Endothelial cell of umbilical vein (primary cell): Measurements from ENCODE around the gene SRPK1. TPM values are rescaled to one million over a fixed set of nuclear protein-coding genes. Genes with fewer than 3 reads are reported as not detected.

Experiments used
- BruUV-seq: library from RNA; stranded (reverse); fragments of 400-500 nt; replicated peaks from 2 replicates; lab custom pipeline; 2021; lab: Mats Ljungman, UMichigan
- CTCF ChIA-PET: fragments of 300-600, 350-600 bp; sonication (Branson Sonifier 250); formaldehyde crosslinking; loops from one replicate; lab custom pipeline; 2021; ENCODE audit warnings: antibody characterized with exemption, inconsistent platforms; lab: Charles Lee
- POLR2A ChIA-PET: fragments of 300-600, 350-600 bp; sonication (Branson Sonifier 250); formaldehyde crosslinking; loops from one replicate; lab custom pipeline; 2021; ENCODE audit warnings: antibody characterized with exemption, inconsistent platforms; lab: Charles Lee
- DNase-seq: peaks from one replicate; pipeline ENCODE4 v3.0.0-alpha.2; 2011; ENCODE audit warnings: low read depth, low spot score
- FAIRE-seq: peaks from 2 replicates; lab custom pipeline; 2011; peaks lifted over from hg19 to GRCh38; lab: Jason Lieb, UNC
- H2AFZ ChIP-seq: 2 replicates; pipeline ENCODE4 v1.6.0; 2012; ENCODE audit warnings: low read depth, low read length, control low read depth, inconsistent platforms
- H3K27ac ChIP-seq: 2 replicates; pipeline ENCODE4 v1.5.1; 2011; ENCODE audit warnings: low read depth, mild to moderate bottlenecking, control low read depth, low read length, moderate library complexity; ENCODE audit not compliant: insufficient read depth
- H3K27me3 ChIP-seq, 2 experiments: 2 replicates each; pipeline versions ENCODE4 v1.6.0 to v1.6.1; 2011; ENCODE audit warnings: low read length in 2 of 2, mixed read lengths in 1 of 2; ENCODE audit not compliant: control insufficient read depth in 2 of 2, insufficient read depth in 2 of 2
- H3K36me3 ChIP-seq, 2 experiments: 2 replicates in 1 of 2; 3 replicates in 1 of 2; pipeline ENCODE4 v1.5.1; 2011; ENCODE audit warnings: low read length in 2 of 2, mild to moderate bottlenecking in 1 of 2, moderate library complexity in 1 of 2; ENCODE audit not compliant: control insufficient read depth in 2 of 2, insufficient read depth in 2 of 2; ENCODE audit errors: extremely low read depth in 1 of 2
- H3K4me1 ChIP-seq: 3 replicates; pipeline ENCODE4 v1.5.1; 2011; ENCODE audit warnings: mild to moderate bottlenecking, low read length; ENCODE audit not compliant: control insufficient read depth, insufficient read depth; ENCODE audit errors: extremely low read depth
- H3K4me2 ChIP-seq: 2 replicates; pipeline ENCODE4 v1.6.1; 2011; ENCODE audit warnings: low read length, control low read depth, mixed read lengths; ENCODE audit not compliant: insufficient read depth
- H3K4me3 ChIP-seq, 3 experiments: fragments of 200-600 bp in 1 of 3; sonication (generic), shearing (Covaris generic) in 1 of 3; replicated peaks in 1 of 3; 2 replicates each; pipeline ENCODE4 v1.5.1; 2011 to 2016; ENCODE audit warnings: control low read depth in 3 of 3, low read length in 3 of 3, mild to moderate bottlenecking in 2 of 3, inconsistent platforms in 1 of 3, low read depth in 1 of 3, moderate library complexity in 1 of 3; ENCODE audit not compliant: insufficient read depth in 1 of 3
- H3K79me2 ChIP-seq: 2 replicates; pipeline ENCODE4 v1.6.0; 2012; ENCODE audit warnings: low read length, inconsistent platforms; ENCODE audit not compliant: control insufficient read depth, insufficient read depth
- H3K9ac ChIP-seq: replicated peaks from 2 replicates; pipeline ENCODE3; 2011; ENCODE audit warnings: low read length, control low read depth; ENCODE audit not compliant: insufficient read depth; ENCODE audit errors: extremely low read depth
- H3K9me1 ChIP-seq: replicated peaks from 3 replicates; pipeline ENCODE4 v1.6.0; 2011; ENCODE audit warnings: mild to moderate bottlenecking, low read length; ENCODE audit not compliant: control insufficient read depth, insufficient read depth; ENCODE audit errors: extremely low read depth
- H3K9me3 ChIP-seq: replicated peaks from 2 replicates; pipeline ENCODE4 v1.5.1; 2012; ENCODE audit warnings: low read length, inconsistent platforms; ENCODE audit not compliant: control insufficient read depth, insufficient read depth
- H4K20me1 ChIP-seq: replicated peaks from 2 replicates; pipeline ENCODE3; 2011; ENCODE audit warnings: mild to moderate bottlenecking, low read length; ENCODE audit not compliant: control insufficient read depth, insufficient read depth; ENCODE audit errors: extremely low read depth
- CTCF ChIP-seq, 2 donors: IDR thresholded peaks; 1 replicate in 1 of 2; 2 replicates in 1 of 2; pipeline ENCODE4 v1.5.1; 2011; ENCODE audit warnings: low read length in 2 of 2, mild to moderate bottlenecking in 2 of 2, moderate library complexity in 2 of 2, control low read depth in 1 of 2, inconsistent platforms in 1 of 2, low read depth in 1 of 2; ENCODE audit not compliant: insufficient read depth in 1 of 2; ENCODE audit errors: extremely low read depth in 1 of 2
- EZH2 ChIP-seq: IDR thresholded peaks from 2 replicates; pipeline ENCODE4 v1.6.1; 2012; ENCODE audit warnings: borderline replicate concordance, low read depth, mild to moderate bottlenecking, moderate library complexity, low read length, inconsistent platforms; ENCODE audit not compliant: severe bottlenecking
- FOS ChIP-seq: IDR thresholded peaks from 2 replicates; pipeline ENCODE4 v1.6.1; 2011; ENCODE audit warnings: mild to moderate bottlenecking, low read length, moderate library complexity, borderline replicate concordance; ENCODE audit not compliant: insufficient read depth
- GATA2 ChIP-seq: IDR thresholded peaks from 2 replicates; pipeline ENCODE4 v1.7.0; 2011; ENCODE audit warnings: low read depth, mild to moderate bottlenecking, moderate library complexity, mixed read lengths, low read length; ENCODE audit not compliant: insufficient read length, insufficient read depth
- JUN ChIP-seq: IDR thresholded peaks from 2 replicates; pipeline ENCODE4 v1.6.1; 2011; ENCODE audit warnings: borderline replicate concordance, low read depth; ENCODE audit not compliant: insufficient read length, insufficient read depth
- MAX ChIP-seq: IDR thresholded peaks from 2 replicates; pipeline ENCODE4 v1.6.1; 2011; ENCODE audit not compliant: insufficient read depth, insufficient read length
- MYC ChIP-seq: IDR thresholded peaks from one replicate; pipeline ENCODE4 v1.6.1; 2011; ENCODE audit warnings: mild to moderate bottlenecking, low read depth, low read length
- POLR2A ChIP-seq: IDR thresholded peaks from 2 replicates; pipeline ENCODE4 v1.6.1; 2012; ENCODE audit warnings: low read depth, mild to moderate bottlenecking, control low read depth, low read length
- POLR2AphosphoS5 ChIP-seq: IDR thresholded peaks from 2 replicates; pipeline ENCODE4 v1.6.1; 2012; ENCODE audit warnings: low read depth, mild to moderate bottlenecking, control low read depth, low read length, moderate library complexity; ENCODE audit not compliant: insufficient read depth
- dilution Hi-C: fragments of 300-500 bp; cut with MboI; formaldehyde crosslinking; loops from one replicate; pipeline ENCODE4 v1.15.0; 2019; ENCODE audit warnings: low sequenced_read_pairs; ENCODE audit not compliant: extremely low pct_ligation_motif_present
- intact Hi-C: fragments of 100-400 bp; cut with micrococcal nuclease; formaldehyde crosslinking; loops from one replicate; pipeline ENCODE4 v1.10.0; 2022
- polyA plus RNA-seq, 4 experiments: library from polyadenylated mRNA; depleted of rRNA in 3 of 4; stranded (reverse) in 3 of 4; unstranded in 1 of 4; fragments of >200 nt; gene quantifications; 2 replicates each; pipeline versions ENCODE4 v1.2.1 to v1.2.3, GENCODE V29; 2011 to 2012; ENCODE audit warnings: missing spikeins in 1 of 4
- total RNA-seq: library from RNA; stranded (reverse); gene quantifications from 2 replicates; pipeline ENCODE4 v1.2.3, GENCODE V29; 2021

Gene SRPK1
- total and polyA plus RNA-seq, 2 donors (not counting 3 experiments of a cell fraction or from before 2014, with no cell fraction given), result 18.9 to 72.7 TPM

- no TSS peak for BruUV-seq
- Histone ChIP-seq H2AFZ (peak overlapping the region; percentile 48), H3K9me3 (peaks cover 1% of the 10 kb centered on the region), H3K9ac (no peak overlapping the region), H3K4me1 (peaks cover 16% of the 10 kb centered on the region), H4K20me1 (no peaks in the 10 kb centered on the region), H3K27me3 (peaks cover 0 to 2% of the 10 kb centered on the region in 2 experiments), H3K4me3 (no peak overlapping the region), H3K79me2 (no peaks in the 10 kb centered on the region), H3K36me3 (no peaks in the 10 kb centered on the region), H3K4me2 (no peak overlapping the region), H3K9me1 (no peaks in the 10 kb centered on the region), H3K27ac (no peak overlapping the region)
- DNase-seq (peak; percentile 30), FAIRE-seq (peak; percentile 40)
- intact Hi-C loops, result loop anchor here (10.0 kb wide), 1 partner anchor 370 kb away; no protein-coding TSS in a partner anchor
- CTCF ChIA-PET, result interaction anchor here (0.7 to 2.0 kb wide), 4 partner anchors 42 to 218 kb away, joined by 3 to 13 read pairs (median 4); partner anchors contain the start of gene ARMC12
- TF ChIP-seq CTCF (IDR thresholded peaks at IDR 0.05; ENCODE audit: extremely low read depth in 1 of 2, insufficient read depth in 1 of 2, low read depth in 1 of 2, low read length in 2 of 2), result no peak
- no peak for TF ChIP-seq POLR2A
- TF ChIP-seq JUN, result no peak
- TF ChIP-seq MYC, result no peak
- no peak for TF ChIP-seq MAX
- no peak for TF ChIP-seq POLR2AphosphoS5
- no peak for TF ChIP-seq FOS
- no peak for TF ChIP-seq GATA2
- TF ChIP-seq EZH2, result no peak
- dilution Hi-C loops, result no loop called here
- POLR2A ChIA-PET, result no interaction called here
Observed at GRCh38 chr6:35955071-35955470, 34.2 kb upstream of the SRPK1 start.
